C4-2B (cell line): ENCODE results near the gene ROR2.

Experiments used
- H3K27ac ChIP-seq: fragments of 450-650 bp; 2 replicates; pipeline ENCODE4 v1.5.1; 2017
- ZFX ChIP-seq: fragments of 450-650 bp; IDR thresholded peaks from 2 replicates; pipeline ENCODE4 v1.6.1; 2017
- TF ChIP-seq, protein P1 (sequence below): fragments of 450-650 bp; conservative IDR thresholded peaks from 2 replicates; pipeline ENCODE4 v1.5.1; 2017; ENCODE audit warnings: mild to moderate bottlenecking

ROR2 gene

GRCh38 chr9:91904588-91905236 is 45.3 kb downstream of the ROR2 start:
- no peak overlapping the region for H3K27ac ChIP-seq
- TF ChIP-seq, protein P1, sequence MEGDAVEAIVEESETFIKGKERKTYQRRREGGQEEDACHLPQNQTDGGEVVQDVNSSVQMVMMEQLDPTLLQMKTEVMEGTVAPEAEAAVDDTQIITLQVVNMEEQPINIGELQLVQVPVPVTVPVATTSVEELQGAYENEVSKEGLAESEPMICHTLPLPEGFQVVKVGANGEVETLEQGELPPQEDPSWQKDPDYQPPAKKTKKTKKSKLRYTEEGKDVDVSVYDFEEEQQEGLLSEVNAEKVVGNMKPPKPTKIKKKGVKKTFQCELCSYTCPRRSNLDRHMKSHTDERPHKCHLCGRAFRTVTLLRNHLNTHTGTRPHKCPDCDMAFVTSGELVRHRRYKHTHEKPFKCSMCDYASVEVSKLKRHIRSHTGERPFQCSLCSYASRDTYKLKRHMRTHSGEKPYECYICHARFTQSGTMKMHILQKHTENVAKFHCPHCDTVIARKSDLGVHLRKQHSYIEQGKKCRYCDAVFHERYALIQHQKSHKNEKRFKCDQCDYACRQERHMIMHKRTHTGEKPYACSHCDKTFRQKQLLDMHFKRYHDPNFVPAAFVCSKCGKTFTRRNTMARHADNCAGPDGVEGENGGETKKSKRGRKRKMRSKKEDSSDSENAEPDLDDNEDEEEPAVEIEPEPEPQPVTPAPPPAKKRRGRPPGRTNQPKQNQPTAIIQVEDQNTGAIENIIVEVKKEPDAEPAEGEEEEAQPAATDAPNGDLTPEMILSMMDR, result no peak
- no peak for TF ChIP-seq ZFX

DNA sequence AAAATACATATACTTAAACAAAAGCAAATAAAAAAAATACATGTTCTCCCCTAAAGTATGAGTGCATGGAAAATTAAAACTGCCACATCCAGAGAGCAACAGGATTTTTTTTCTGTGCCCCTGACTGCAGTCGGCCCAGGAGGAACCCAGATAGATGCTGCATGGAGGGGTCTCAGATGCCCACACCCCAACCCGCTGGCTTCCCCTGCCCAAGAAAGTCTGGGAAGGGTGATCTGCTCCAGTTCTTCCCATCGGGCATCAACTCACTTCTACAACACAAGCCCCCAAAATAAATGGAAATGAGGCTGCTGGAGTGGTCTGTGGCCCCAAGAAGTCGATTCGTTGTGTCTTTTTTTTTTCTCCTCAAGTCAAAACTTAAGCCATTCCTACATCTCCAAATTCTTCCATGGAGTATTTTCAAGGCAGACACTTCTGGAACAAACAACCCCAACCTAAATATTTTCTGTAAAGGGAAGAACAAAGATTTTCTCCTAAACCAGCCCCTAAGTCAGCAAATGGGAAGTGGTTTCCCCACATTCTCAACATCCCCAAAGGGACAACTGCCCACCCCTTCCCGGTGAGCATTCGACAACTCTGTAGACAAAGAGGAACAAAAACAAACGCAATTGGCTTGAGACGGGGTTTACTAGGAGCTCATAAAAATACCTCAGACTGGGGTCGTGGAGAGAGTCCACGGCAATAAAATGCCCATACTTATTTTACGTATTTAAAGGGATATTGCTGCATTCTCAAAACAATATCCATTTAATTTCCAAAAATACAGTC is 46.7 kb downstream of the ROR2 start:
- H3K27ac ChIP-seq, result no peak overlapping the region
- no peak for TF ChIP-seq ZFX
- TF ChIP-seq, protein P1, result no peak

DNA sequence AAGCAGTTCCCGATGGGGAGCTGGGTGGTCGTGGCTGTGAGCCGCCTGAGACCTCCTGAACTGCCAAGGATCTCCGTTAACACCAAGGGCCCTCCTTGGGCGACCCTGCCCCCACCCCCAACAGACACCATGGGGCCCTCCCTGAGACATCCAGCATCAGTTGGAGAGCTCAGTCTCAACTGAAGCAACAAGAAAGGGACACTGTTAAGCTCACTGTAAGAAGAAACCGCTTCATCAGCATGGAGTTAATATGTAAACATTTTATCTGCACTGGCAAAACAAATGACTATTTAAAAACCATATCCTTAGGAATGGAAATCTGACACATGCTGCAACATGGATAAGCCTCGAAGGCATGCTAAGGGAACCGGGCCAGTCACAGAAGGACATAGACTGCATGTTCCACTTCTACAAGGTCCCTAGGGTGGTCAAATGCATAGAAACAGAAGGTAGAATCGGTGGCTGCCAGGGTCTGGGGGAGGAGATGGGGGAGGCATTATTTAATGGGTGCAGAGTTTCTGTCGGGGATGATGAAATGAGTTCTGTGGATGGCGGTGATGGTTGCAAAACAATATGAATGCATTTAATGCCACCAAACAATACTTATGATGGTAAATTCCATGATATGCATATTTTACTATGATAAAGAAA is 47.4 kb downstream of the ROR2 start:
- no peak overlapping the region for H3K27ac ChIP-seq

DNA sequence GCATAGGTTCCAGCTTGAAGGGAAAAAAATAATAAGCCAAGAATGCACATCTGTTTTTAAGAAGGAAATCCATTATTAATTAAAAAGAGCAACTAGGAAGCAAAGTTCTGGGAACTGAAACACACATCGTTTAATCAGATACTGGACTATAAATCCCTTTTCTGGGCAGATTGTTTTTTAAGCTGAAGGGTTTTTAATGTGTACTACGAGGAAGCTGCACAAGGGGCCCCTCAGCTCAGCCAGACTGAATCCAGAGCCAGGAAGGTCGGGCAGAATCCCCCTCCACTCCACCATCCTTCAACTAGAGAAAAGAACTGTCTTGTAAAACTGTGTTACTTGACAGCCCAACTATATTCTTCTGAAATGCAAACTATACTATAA is 49.2 kb downstream of the ROR2 start:
- no peak overlapping the region for H3K27ac ChIP-seq
- no peak for TF ChIP-seq ZFX
- TF ChIP-seq, protein P1, result no peak

More for the DNA sequence above, 47.4 kb downstream of the ROR2 start:
- no peak for TF ChIP-seq ZFX
- TF ChIP-seq, protein P1, result no peak

GRCh38 chr9:91900055-91900796 is 49.8 kb downstream of the ROR2 start:
- TF ChIP-seq, protein P1, result no peak
- no peak for TF ChIP-seq ZFX
- H3K27ac ChIP-seq, result no peak overlapping the region

DNA sequence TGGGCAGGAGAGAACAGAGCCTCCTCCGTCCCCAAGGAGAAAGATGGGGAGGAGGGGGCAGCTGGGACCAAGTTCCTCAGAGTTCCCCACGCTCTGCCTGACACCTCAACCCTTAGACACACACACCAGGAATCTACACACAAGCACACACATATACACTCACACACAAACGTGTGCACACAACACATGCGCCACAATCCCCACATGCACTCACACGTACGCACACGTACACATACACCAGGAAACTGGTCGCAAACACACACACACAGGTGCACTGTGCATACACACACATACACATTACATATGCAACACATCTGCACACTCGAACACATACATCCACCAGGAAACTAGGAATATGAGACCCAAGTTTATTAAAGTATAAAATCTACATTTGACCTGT is 50.4 kb downstream of the ROR2 start:
- H3K27ac ChIP-seq, result no peak overlapping the region
- TF ChIP-seq ZFX, result no peak
- TF ChIP-seq, protein P1, result no peak
